Pericardium fibroblast (primary cell): ENCODE data around the gene CEP290. TPM values are rescaled to one million over a fixed set of nuclear protein-coding genes. Genes with fewer than 3 reads are reported as not detected.

Experiments used
- total RNA-seq: library from RNA; depleted of rRNA; stranded (reverse); fragments of >200 nt; gene quantifications from 2 replicates; pipeline ENCODE4 v1.2.3, GENCODE V29; 2015

Gene CEP290
- total RNA-seq, result 3.6 and 3.8 TPM in 2 replicates

GRCh38 chr12:88141774-88142609, at the start of gene CEP290, which contains the start of gene TMTC3:
Gene CEP290, minus strand, starts transcription at chr12:88142088. Its CDS starts 781 bp downstream, at chr12:88141307.
Gene TMTC3, plus strand, starts transcription at chr12:88142307. Its CDS starts 6,009 bp downstream, at chr12:88148316.

GRCh38 chr12:88029093-88029665, 112.7 kb downstream of the CEP290 start, which contains the start of gene C12orf50:
Gene C12orf50, minus strand, starts transcription at chr12:88029401. Its CDS starts 2,439 bp downstream, at chr12:88026962.

Other genes with a start within 250 kb of the CEP290 start
- not detected in 2 replicates for gene C12orf50, start 112.7 kb downstream of the CEP290 start, total RNA-seq
- 17.7 and 25.1 TPM in 2 replicates for gene TMTC3, start 219 bp upstream of the CEP290 start, total RNA-seq